Stimulated activated CD8-positive, alpha-beta memory T cell treated with anti-CD3 and anti-CD28 coated beads, Interleukin-2, amount 100 ng/mL, for 48 hours (primary cell): ENCODE data around the gene ATXN3L.
"Not testable (repeated sequence)": the region's sequence is repeated elsewhere in the genome, so short reads cannot be mapped to it uniquely, and the experiment has no call there.

ENCODE experiments used
- DNase-seq, 2 donors: peaks; one replicate each; pipeline ENCODE4 v3.0.0-alpha.2; 2020; ENCODE audit warnings: low read depth in 2 of 2

The ATXN3L gene

DNA sequence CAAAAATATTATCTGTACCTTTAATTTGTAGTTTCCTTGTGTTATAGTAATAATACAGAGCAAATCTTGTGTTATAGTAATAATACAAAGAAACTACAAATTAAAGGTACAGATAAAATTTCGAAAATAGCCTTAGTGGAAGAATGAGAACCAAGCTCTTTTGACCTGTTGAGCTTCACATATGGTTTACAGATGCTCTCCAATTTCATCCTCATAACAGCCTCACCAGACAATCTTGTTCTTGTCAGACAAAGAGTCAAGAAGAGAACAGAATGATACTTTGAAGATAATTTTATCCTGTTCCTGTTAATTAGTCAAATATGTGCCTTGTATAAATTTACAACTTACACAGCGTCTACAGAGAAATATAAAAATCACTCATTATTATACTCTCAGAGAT is 12.8 kb downstream of the ATXN3L start:
- no peak for DNase-seq

DNA sequence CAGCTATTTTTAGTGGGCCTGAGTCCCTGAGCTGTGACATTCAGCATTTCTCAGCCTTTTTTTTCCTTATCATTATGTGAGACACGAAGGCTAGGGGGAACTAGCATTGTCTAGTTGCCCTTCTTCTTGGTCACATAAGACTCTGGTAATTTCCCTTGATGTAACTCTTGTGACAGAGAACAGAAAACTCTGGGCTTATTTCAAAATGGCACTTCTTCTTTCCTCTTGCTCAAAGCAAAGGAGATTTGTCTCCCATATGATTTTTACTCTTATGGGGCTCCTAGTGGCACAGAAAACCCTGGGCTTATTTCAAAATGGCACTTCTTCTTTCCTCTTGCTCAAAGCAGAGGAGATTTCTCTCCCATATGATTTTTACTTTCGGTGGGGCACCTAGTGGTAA is 14.7 kb downstream of the ATXN3L start:
- DNase-seq = no peak

DNA sequence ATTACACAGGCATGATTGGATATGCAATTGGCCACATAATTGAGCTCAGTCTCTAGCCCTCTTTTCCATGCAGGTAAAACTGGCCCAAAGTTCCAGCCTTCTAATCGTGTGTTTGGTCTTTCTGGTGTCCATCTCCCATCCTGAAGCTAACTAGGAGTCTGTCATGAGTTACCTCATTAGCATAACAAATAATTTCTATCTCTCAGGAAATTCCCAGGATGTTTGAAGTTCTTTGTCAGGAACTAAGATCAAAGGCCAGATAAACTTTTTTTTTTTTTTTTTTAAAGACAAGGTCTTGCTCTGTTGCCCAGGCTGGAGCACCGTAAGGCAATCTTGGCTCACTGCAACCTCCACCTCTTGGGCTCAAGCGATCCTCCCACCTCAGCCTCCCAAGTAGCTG is 15.8 kb downstream of the ATXN3L start:
- DNase-seq = no peak

DNA sequence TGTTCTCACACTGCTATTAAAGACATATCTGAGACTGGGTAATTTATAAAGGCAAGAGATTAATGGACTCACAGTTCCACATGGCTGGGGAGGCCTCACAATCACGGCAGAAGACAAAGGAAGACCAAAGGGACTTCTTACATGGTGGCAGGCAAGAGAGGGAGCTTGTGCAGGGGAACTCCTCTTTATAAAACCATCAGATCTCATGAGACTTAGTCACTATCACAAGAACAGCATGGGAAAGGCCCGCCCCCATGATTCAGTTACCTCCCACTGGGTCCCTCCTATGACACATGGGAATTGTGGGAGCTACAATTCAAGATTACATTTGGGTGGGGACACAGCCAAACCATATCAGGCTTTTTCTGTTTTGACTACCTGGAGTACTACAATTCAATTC is 16.6 kb downstream of the ATXN3L start:
- not testable (repeated sequence) for DNase-seq

DNA sequence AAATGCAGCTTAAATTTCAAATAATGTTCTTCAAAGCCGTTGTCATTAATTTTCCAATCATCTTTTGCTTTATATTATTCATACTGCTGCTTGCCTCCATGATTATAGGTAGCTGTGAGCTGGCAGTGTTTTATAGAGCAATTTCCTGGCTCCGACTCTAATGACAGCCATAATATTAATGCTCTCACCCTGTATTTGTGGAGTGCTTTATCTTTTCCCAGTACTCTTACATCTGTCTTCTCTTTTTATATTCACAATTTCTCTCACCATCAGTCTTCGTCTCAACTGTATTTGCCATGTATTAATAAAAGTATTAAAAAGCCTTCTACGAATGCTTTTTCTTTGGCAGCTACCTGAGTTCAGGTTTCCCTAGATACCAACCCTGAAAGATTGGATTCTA is 21.0 kb downstream of the ATXN3L start:
- no peak for DNase-seq

DNA sequence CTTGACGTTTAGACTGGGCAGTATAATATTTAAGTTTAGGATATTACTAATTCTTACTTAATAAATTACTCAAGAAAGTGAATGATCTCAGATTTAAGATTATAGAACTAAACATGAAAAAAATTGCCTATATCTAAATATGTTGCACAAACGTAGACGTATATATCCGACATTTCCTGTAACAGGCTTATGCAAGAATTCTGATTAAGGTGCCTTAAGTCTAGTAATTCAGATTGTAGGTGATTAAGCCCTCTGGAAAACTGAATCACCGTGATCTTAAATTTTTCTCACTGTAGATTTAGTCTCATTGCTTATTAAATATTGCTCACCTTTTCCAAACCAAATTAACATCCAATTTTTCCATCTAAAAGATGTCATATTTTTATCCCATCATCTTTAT is 24.0 kb downstream of the ATXN3L start:
- DNase-seq = no peak

DNA sequence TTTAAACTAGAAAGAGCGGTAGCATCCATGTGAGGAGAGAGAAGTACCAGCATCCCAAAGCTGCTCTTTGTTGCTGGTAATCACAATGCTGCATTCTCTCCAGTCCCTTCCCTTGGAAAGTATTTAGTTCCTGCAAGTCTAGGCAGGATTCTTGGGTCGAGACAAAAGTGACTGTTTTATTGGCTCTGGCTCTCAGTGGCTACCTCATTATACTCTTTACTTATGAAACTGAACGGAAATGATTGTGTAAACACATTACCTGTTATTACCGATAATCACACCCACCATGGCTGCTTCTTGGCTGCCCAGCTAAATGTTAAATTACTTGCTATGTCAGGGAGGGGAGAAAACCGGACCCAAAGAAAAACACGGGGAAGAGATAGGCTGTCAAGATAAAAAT is 26.2 kb downstream of the ATXN3L start:
- DNase-seq = no peak

DNA sequence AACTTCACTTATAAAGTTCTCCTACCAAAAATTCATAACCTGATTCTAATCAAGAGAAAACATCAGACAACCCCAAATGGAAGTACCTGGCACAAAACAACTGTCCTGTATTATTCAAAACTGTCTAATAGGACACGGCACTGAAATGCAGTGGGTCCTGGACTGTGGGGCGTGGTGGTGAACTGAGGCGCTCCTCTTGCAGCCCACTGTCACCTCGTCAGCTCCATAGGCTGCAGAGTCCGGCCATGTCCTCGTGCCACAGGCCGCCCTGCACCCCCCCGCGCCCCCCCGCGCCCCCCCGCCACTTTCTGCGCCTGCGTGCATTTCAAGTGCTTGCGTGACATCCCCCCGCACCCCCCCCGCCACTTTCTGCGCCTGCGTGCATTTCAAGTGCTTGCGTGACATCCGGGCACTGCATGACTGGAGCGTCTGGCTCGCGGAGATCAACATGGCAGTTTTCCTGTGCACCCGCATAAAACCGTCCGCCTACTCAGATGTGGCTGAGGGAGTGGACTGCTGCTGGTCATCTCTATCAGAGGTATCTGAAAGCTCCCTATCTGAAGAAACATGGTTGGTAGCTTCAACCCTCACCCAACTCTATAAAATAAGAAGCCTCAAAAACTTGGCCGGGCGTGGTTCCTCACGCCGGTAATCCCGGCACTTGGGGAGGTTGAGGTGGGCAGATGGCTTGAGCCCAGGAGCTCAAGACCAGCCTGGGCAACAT is 28.8 kb downstream of the ATXN3L start:
- no peak for DNase-seq

DNA sequence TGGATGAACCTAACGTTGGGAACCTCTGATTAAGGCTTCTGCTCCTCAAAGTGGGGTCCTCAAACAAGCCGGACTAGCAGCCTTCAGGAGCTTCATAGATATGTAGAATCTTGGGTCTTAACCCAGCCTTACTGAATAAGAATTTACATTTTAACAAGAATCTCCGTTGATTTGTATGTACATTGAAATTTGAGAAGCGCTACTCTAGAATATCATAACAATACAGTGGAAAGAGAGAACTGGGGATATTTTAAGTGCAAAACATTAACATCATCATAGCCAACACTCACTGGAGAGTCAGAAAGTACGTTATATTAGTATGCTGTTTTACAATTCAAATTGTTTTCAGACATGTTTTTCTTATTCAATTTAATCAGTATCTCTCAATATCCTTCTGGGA is 31.2 kb downstream of the ATXN3L start:
- DNase-seq = no peak

DNA sequence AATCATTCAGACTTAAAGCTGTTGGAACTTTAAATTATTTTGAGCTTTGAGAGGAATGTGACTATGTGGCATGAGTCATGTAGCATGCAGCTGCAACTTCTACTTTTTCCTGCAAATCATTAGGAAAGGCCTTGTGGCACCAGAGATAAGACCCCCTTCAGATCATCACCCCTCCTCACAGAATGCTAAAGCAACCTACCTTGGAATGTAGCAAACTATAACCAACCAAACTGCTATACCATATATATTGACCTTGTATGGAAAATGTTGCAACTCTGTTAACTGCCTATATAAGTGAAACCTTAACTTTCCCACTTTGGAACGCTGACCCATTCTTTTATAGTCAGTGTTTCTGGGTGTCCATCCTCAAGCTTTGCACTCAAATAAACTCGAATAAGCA is 32.0 kb downstream of the ATXN3L start:
- no peak for DNase-seq

DNA sequence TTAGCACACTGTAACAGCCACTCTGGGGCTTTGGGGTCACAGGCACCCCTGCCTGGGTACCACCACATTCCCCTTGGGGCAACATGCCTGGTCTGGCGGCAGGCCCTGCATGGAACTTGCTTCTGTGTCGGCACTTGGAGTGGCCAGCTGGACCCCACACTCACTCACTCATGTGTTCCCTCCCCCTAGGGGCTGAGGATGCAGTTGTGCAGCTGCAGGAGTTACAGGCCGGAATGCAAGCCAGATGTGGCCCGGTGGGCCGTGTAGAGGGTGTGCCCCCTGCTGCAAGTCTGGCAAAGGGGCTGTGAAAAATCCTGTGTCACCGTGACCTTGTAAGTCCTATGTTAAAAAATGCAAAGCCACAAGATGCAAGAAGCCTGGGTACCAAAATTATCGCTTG is 34.2 kb downstream of the ATXN3L start:
- DNase-seq = no peak

DNA sequence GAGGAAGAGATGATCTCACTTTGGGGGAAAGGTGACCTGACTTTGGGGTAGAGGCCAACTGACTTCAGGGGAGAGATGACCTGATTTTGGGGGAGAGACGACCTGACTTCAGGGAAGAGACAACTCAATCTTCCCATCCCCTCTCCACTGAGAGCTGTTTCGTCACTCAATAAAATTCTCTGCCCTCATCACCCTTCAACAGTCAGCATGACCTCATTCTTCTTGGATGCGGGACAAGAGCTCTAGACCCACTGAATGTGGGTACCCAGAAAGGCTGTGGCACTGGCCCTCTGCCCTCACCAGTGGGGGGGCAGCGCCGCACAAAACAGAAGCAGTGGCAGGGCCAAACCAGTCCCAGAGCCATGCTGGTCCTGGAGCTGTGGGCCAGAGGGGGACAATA is 34.6 kb downstream of the ATXN3L start:
- no peak for DNase-seq

DNA sequence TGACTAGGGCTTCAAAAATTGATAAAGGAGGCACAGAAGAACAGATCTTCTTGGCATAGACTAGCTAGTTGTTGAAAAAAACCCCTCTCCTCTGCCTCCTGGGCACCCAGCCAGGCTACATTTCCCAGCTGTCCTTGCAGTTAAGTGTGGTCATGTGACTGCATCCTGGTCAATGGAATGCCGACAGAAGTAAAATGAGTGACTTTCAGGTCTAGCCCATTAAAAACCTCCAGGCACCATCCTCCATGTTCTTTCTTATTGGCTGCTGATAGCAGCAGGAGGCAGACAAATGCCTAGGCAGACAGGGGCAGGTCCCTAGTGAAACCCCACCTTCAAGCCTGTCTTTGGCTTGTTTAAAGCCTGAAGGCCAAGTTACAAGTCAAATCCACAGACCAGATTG is 35.3 kb downstream of the ATXN3L start:
- no peak for DNase-seq

DNA sequence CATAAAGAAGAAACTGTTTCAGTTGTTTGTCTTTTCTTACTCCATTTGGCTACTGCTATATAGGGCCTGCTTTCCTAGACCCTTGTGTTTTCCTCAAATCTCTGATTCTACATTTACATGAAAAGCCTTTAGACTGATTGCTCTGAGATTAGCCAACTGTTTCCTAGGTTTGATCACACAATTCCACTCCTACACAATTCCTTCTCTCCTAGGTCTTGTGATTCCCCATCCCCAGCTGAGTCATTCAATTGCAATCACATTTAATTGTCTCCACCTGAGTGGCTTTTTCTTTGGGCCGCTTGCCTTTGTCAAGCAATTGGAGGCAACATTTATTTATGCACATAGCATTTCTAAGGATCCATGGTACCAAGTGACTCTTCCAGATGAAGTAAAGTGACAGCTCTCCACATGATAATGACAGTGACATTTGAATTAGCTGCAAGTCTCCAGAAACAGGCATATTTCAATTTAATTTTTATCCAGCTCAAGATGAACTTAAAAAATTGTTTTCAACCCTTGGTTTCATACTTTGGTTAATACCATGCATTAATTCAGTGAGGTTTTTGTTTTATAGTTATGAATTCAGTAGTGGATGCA is 35.8 kb downstream of the ATXN3L start:
- DNase-seq = no peak

DNA sequence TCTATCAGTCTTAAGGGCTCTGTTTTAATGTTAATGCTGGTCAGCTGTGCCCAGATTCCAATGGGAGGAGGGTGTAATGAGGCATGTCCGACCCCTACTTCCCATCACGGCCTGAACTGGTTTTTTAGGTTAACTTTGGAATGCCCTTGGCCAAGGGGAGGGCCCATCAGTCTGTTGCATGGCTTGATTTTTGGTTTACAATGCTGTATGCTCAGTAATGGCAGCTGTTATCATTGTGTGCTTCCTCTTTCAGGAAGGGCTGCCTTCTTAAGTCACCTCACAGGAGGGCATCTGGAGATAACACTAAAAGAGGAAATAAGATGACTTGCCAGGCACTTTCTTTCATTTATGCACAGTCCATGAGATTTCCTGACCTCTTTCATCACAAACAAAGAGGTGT is 36.3 kb downstream of the ATXN3L start:
- no peak for DNase-seq

DNA sequence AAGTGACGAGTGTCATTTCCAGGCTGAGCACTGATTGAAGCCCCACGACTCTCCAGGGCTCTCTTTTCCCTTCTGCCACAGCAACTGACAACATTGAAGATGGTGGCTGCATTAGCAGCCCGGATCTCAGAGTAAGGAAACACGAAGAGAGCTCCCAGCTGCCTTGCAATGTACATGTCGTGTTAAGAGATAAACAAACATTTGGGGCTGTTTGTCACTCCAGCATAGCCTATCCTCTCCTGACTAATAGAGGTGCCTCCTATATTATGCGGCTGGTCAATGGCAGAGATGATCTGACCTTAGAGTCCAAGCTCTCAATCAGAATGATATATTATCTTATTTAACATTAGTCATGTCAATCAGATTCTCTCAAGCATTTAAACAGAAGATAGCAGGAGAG is 38.6 kb downstream of the ATXN3L start:
- DNase-seq = no peak

DNA sequence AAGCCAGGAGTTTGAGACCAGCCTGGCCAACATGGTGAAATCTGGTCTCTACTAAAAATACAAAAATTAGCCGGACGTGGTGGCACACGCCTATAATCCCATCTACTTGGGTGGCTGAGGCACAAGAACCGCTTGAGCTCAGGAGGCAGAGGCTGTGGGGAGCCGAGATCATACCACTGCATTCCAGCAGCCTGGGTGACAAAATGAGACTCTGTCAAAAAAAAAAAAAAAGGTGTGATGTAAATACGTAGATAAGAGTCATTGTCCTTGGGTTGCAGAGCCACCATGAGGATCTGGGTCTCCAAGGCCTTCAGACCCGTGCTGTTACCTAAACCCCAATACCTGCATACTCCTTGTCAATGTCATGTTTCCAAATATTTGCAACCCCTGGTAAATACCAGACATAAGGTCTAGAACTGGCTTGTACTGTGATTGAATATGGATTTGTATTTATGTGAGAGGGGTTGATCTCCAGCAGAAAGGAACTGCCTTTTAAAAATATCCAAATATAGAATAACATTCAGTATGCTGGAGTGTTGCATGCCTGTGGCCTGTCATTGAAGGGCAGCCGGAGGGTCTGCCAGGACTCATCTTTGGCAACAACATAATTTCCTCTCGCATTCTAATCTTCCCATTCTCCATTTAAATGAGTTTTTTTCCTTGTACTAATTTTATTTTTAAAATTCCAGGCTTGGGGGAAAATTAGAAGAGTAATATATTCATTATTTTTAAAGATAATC is 40.4 kb downstream of the ATXN3L start:
- DNase-seq = no peak

DNA sequence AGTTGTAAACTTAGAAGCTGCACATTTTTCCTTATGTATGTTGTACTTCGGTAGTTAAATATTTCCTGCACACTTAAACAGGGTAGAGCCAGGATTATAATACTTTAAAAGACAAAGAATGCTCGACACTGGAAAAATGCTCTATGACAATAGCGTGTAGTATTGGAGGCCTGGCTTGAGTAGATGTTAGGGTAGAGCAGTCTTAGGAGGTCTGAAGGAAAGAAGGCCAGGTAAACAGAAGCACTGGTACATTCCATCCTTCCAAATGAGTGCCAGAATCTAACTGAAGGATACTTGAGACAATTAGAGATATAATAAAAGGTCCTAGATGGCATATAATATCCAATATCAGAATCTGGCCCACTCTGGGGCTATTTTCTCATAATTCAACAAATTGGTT is 42.3 kb downstream of the ATXN3L start:
- DNase-seq = no peak

DNA sequence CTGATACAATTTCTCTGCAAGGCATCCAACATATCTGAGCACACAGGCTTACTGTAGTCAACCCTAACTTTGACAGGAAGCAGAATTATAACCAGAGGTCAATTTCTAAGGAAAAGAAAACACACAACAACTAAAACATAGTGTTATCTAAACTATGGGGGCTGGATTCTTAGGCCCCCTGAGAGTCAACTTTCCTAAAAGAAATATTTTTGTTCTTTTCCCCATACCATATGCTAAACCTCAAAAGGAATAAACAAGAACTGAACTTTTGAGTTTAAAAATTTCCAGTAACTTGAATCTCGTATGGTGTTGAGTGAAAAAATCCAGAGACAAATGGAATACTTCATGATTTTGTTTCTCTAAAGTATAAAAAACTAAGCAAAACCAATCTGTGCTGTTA is 42.9 kb downstream of the ATXN3L start:
- DNase-seq = no peak

DNA sequence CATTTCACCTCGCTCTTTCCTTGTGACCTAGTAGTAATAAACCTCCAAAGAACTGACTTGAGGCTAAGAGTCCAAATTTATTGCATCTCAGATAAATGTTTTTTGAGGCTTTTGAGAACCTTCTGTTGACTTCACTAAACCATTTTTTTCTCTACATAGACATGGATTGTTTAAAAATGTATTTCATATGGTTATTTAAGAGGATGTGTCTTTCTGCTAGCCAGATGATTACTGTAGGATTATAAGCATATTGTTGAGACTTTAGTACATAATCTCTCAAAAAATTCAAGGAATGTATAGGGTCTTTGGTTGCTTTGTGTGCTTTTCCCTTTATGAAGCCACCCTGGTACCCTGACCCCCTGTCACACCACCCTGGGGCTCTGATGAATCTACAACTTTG is 44.8 kb downstream of the ATXN3L start:
- DNase-seq = no peak

DNA sequence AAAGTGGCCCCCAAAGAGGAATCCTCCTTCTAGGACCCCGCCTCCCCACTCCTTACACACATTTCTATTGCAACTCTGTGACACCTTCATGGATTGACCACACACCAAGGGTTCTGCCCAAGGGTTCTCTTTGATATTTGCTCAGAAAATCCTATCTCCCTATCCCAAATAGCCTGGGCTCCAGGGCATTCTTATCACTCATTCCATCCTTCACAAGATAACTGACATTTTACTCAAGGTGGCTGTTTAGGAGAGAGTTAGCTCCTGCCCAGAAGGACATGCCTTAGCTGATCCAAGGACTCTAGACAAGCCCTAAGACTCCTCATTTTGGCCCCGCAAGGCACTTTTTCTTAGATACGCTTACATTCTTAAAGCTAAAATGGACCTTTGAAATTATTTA is 47.4 kb downstream of the ATXN3L start:
- DNase-seq = no peak

DNA sequence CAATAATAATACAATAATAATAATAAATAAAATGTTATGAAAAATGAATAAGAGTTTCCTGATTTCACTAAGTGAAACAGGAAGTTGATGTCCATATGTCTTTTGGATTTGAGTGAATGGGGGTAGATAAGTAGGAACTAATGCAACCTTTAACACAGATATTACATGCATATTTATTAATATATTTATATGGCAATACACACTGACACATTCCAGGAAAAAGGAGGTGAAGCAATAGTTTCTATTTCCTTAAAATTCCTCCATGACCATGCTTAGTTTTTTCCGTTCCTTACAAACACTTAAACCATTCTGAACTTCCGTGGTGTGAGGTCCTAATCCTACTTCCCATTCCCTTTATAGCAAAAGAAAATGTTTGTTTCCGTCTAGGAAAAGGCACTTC is 48.3 kb downstream of the ATXN3L start:
- DNase-seq = no peak

DNA sequence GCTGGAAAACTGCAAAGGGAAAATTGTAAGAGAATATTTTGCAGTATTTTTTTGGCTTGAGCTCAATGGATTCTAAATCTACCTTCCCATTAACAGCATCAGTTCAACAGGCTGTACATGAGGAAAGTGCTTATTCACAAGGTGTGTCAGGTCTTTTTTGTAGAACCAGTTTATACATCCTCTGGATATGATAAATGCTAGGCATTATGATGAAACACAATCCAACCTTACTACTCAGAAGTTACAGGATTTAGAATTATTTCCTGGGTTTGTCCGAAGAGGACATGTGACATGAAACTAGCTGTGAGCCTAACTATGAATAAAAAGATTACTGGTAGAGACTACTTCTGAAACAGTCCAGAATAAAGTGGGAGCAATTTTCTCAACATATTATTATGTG is 49.5 kb downstream of the ATXN3L start:
- no peak for DNase-seq
